GM21737 (cell line): ENCODE measurements around the gene RBBP5.
A peak's percentile ranks its signal among the peaks of the same experiment; 100 is the strongest.

Source experiments
- ATAC-seq: cut with Tn5 transposase; IDR thresholded peaks from one replicate; pipeline ENCODE4 v1.9.1; 2021; ENCODE audit warnings: mild to moderate bottlenecking, moderate library complexity; ENCODE audit not compliant: unreplicated experiment

Gene RBBP5

GRCh38 chr1:205133287-205133686, 11.5 kb upstream of the RBBP5 start:
- ATAC-seq: no peak

- no peak for ATAC-seq
These were observed 7.8 kb upstream of the RBBP5 start for GRCh38 chr1:205129447-205130029.

GRCh38 chr1:205128050-205128449, 6.3 kb upstream of the RBBP5 start:
- ATAC-seq: no peak

- no peak for ATAC-seq
These were observed 5.9 kb upstream of the RBBP5 start for GRCh38 chr1:205127646-205128045.

- no peak for ATAC-seq
These were observed 2.9 kb upstream of the RBBP5 start for GRCh38 chr1:205124726-205125125.

GRCh38 chr1:205122489-205122882, 708 bp upstream of the RBBP5 start:
- peak; percentile 11 for ATAC-seq

GRCh38 chr1:205118752-205119151, 3.0 kb downstream of the RBBP5 start:
- ATAC-seq: no peak

- no peak for ATAC-seq
These were observed 10.4 kb downstream of the RBBP5 start for GRCh38 chr1:205111354-205111753.

- no peak for ATAC-seq
These were observed 12.1 kb downstream of the RBBP5 start for GRCh38 chr1:205109711-205110110.

GRCh38 chr1:205109269-205109668, 12.5 kb downstream of the RBBP5 start:
- no peak for ATAC-seq

- ATAC-seq: no peak
These were observed 13.3 kb downstream of the RBBP5 start for GRCh38 chr1:205108464-205108863.

GRCh38 chr1:205107327-205107726, 14.5 kb downstream of the RBBP5 start:
- no peak for ATAC-seq

GRCh38 chr1:205102404-205102803, 19.4 kb downstream of the RBBP5 start:
- ATAC-seq: no peak

- ATAC-seq: no peak
These were observed 23.5 kb downstream of the RBBP5 start for GRCh38 chr1:205098242-205098641.

- ATAC-seq: no peak
These were observed 26.4 kb downstream of the RBBP5 start for GRCh38 chr1:205095422-205095821.

GRCh38 chr1:205091043-205091740, 30.6 kb downstream of the RBBP5 start:
- no peak for ATAC-seq

- no peak for ATAC-seq
These were observed 33.4 kb downstream of the RBBP5 start for GRCh38 chr1:205088341-205088740.

- ATAC-seq: no peak
These were observed 37.4 kb downstream of the RBBP5 start, which contains the start of gene TMEM81 for GRCh38 chr1:205084360-205084759. TSS of gene TMEM81 (minus strand) at chr1:205084460. CDS start at chr1:205084320, 140 bp downstream.

- ATAC-seq: no peak
These were observed 39.3 kb downstream of the RBBP5 start for GRCh38 chr1:205082431-205082830.

- no peak for ATAC-seq
These were observed 43.9 kb downstream of the RBBP5 start for GRCh38 chr1:205077934-205078311.

- no peak for ATAC-seq
These were observed 44.4 kb downstream of the RBBP5 start for GRCh38 chr1:205077158-205077933.

GRCh38 chr1:205076245-205076761, 45.5 kb downstream of the RBBP5 start:
- ATAC-seq: no peak
